ENCODE measurements around the gene AMBRA1.

AMBRA1 gene

DNA sequence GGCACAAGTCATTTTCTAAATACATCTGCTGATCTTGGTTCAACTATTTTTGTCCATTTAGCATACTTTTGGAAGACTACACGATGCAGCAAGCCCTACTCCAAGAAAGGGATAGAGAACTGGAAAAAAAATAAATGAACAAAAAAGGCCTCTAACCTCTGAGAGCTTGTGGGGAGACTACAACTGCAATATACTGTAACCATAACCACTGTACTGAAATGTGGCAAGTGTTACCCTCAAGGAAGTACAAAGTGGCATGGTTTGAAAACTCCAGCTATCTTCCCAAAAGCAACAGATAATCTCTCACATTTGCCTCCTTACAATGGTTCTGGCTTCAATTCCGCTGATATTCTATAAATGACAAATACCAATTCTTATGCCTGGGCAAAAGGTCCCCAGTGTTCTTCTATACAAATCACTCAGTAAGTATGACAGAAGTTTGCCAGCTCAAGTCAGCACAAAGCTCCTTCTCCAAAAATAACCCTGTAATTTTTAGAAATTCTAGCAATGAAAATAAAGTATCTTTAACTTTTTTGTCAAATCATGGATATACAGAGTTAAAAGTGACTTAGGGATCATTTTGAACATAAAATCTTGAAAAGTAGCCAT, 22.9 kb downstream of the AMBRA1 start:
- no peak for DNase-seq (ENCODE audit: low read depth)

DNA sequence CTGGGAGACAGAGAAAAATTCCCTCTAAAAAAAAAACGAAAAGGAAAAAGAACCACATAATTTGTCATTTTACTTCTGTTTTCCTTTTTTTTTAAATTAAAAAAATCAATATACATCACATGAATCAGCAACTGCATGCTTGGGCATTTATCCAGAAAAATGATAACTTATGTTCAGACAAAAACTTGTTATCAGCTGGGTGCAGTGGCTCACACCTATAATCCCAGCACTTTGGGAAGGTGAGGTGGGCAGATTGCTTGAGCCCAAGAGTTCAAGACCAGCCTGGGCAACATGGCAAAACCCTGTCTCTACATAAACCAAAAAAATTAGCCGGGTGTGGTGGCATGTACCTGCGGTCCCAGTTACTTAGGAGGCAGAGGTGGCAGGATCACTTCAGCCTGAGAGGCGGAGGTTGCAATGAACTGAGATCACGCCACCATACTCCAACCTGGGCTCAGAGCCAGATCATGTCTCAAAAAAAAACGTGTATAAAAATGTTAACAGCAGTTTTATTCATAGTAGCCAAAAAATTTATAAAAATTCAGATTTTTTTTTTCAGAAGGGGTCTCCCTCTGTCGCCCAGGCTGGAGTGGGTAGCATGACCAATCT, 28.5 kb downstream of the AMBRA1 start:
- DNase-seq (ENCODE audit: low read depth): no peak

DNA sequence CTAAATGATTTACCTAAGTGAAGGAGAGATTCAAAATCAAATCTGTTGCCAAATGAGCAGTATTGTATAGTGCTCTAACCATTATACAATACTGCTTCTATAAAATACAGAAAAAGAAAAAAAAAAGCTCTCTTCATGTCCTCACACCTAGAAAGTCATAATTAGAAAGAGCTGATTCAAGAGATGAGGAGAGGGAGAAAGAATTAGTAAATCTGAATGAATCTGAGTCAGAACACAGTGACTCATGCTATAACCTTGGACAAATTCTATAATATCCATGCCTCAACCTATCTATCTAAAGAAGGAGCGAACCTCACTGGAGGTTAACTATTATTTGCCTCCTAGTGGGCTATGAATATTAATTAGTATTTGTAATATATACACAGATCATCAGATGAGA, 29.4 kb downstream of the AMBRA1 start:
- DNase-seq (ENCODE audit: low read depth): no peak

DNA sequence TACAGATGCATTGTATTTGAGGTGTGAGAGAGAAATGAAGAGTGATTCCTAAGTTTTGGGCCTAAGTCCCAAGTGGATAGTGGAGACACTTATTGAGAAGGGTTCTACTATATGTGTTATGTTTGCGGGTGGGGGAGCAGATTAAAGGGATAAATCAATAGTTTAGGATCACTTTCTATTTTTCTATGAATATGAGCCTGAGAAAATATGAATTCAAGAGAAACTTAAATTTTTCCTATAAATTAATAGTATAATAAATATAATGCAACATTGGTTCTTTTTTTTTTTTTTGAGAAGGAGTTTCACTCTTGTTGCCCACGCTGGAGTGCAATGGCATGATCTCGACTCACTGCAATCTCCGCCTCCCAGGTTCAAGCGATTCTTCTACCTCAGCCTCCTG, 31.3 kb downstream of the AMBRA1 start:
- no peak for DNase-seq (ENCODE audit: low read depth)

DNA sequence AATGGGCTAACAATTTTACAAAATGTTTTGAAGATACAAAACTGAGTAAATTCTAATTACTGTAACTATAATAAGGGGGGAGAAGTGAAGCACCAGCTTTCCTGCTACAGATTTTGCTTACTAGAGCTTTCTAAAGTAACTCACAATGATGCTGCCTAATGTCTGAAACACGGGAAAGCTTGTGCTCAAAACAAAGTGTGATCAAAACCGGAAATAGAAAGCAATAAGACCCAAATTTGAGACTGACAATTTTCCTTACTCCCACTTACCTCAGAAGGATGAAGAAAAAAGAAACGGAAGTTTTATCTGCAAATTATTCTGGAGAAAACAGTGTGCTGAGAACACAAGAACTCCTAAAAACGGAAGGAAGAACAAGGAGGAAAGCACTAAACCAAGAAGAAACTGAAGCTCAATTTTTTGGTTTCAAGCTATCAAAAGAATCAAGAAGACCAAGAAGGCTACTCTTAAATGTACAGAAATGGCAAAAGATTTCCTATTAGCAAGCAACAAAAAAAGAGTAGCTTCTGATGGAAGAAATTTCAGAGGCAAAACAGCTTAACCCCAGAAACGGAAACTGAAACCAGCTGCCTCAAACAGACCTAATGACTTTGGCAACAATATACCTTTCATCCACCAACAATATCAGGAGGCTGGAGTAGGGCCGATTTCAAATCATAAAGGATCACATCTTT, 33.4 kb downstream of the AMBRA1 start:
- DNase-seq (ENCODE audit: low read depth): no peak

DNA sequence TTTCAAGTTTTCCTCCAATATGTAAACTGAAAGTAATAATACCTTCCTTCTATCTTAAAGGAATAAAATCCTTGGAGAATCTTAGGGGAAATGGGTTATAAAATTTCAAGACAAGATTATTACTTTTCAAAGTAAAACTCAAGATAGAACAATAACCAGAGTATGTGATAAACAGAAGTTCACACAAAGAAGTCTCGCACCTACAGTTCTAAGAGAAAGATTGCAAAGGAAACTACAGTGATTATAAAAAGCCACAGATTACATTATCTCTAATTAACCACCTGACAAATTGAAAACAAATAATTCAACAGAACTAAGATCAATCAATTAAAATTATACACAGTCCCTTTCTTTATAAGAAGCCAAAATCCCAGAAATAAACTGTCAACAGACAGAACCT, 34.0 kb downstream of the AMBRA1 start:
- no peak for DNase-seq (ENCODE audit: low read depth)

DNA sequence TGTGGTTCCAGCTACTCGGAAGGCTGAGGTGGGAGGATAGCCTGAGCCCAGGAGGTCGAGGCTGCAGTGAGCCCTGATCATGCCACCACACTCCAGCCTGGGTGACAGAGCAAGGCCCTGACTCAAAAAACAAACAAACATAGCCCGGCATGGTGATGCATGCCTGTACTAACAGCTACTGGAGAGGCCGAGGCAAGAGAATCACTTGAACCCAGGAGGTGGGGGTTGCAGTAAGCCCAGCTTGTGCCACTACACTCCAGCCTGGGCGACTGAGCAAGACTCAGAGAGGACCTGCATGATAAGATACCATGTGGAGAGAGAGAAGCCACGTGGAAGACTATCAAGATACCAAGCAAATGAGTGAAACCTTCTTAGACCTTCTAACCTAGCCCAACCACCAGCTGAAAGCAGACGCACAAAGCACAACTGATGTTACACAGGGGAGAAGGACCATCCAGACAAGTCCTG, 36.1 kb downstream of the AMBRA1 start:
- no peak for DNase-seq (ENCODE audit: low read depth)

DNA sequence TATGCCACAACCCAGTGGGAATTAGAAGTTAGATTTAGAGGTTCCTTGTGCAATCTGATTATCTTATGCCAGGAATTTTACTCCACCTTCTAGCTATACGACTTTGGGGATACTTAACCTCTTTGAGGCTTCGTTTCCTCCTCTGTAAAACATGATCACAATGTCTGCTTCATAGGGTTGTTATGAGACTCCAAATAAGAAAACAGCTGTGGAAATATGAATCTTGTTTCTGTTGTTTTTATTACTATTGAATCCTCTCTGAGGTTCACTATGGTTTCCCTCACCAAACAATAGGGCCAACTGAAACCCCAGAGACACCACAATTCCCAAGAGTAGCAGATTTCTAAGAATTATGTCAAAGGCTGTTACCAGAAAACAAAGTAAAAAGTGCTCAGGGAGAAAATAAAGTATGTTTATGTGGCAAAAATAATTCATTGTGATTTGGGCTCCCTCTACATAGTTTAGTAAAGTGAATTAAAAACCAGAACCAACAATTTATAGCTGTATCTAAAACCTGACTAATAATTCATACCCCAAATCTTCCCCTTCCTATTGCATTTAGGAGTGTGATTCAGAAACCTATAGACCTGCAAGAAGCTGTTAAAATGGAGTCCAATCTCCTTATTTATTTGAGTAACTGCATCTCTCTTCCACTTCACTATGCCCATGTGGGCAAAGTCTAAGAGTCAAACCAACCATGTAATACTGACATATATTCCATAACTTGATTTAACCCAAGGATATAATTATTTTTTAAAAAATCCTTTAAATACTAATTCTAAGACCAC, 38.4 kb downstream of the AMBRA1 start:
- no peak for DNase-seq (ENCODE audit: low read depth)

DNA sequence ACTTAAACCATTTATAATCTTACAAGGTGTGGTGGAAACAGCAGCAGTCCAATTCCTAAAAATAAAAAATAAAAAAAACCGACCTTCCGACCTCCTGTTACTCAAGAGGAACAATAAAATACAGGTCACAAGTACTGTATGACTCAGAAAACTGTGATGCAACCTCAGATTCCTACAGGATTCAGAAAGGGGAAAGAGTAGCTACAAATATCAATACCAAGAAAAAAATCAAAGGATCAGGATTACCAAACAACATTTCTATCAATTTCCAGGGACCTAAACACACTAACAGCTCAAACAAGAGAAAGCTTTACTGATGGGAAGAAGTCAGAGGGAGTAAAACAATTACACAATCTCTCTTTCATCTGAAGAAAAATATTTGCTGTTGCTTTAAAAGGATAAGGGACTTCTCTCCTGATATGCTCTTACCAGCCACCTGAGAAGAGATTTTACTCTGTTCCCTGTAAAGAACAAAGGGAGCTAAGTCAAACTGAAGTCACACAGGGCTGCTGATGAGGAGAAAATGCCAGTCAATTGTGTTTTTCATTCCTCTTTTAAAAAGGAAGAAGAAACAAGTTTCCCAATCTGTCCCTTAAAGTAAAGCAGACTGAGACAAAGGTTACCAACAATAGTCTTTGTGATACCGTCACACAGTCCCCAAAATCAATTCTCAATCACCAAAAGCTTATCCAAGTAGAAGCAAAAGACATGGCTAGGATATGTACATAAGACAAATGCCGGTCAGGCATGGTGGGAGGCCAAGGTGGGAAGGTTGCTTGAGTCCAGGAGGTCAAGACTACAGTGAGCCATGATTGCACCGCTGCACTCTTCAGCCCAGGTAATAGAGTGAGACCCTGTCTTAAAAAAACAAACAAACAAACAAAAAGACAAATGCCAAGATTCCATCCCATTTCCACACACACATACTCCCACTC, 39.3 kb downstream of the AMBRA1 start:
- no peak for DNase-seq (ENCODE audit: low read depth)

DNA sequence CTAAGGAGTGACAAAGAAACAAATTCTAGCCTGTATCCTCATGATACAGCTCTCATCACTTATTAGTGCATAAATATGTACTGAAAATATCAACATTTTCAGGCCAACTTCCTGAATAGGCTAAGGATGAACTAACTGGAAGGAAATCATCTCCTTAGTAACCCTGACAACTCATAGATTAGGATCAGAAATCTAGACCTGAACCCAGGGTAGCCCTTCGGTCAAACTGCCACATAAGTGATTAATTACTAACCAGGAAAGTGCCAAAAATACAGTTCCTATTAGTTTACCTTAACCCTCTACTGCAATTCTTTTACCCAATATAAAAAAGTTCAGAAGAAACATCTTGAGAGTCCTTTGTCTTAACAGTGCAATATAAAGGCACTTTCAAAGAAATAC, 40.0 kb downstream of the AMBRA1 start:
- DNase-seq (ENCODE audit: low read depth): no peak

DNA sequence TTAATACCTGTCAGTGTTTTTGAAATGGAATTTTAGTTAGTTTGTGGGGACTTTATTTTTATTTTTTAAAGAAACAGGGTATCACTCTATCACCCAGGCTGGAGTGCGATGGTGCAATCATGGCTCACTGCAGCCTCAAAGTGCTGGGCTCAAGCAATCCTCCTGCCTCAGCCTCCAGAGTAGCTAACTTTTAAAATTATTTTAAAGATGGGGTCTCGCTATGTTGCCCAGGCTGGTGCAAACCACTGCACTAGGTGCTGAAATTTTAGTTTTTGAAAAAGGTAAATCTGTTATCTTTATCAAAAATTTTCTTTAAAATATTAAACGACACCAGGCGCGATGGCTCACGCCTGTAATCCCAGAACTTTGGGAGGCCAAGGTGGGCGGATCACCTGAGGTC, 42.6 kb downstream of the AMBRA1 start:
- no peak for DNase-seq (ENCODE audit: low read depth)

DNA sequence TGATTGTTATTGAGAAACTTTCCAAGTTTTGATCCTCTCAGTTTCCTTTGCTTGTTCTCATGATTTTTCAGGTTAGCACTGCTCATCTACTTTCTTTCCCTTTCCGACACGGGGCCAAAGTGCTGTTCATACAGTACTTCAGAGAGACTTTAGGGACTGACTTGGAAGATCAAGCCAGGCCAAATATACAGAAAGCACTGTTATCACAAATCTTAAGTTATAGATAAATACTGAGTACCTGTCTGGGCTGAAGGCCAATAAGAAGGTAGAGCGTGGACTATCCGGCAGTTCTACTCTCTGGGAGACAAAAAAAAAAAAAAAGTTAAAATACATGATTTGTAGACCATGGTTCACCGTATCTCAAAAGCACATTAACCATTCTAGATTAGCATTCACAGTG, 46.2 kb downstream of the AMBRA1 start:
- DNase-seq (ENCODE audit: low read depth): no peak

DNA sequence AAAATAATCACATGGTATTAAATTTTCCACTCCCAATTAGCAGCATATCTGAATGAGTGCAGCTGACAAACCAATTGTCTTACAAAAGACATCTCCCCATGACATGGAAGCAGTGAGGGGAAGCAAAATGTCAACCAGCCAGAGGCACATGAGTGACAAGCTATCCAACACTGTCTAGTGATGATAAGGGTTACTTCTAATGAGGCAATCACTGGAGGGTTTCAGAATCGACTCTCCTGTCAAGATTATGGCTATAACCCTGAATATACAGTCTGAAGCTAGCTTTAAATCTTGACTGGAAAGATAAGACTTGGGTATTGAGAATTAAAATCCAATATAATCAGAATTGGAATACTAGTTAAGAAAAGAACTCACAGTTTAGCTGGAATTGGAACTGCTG, 50.3 kb downstream of the AMBRA1 start:
- DNase-seq (ENCODE audit: low read depth): no peak

DNA sequence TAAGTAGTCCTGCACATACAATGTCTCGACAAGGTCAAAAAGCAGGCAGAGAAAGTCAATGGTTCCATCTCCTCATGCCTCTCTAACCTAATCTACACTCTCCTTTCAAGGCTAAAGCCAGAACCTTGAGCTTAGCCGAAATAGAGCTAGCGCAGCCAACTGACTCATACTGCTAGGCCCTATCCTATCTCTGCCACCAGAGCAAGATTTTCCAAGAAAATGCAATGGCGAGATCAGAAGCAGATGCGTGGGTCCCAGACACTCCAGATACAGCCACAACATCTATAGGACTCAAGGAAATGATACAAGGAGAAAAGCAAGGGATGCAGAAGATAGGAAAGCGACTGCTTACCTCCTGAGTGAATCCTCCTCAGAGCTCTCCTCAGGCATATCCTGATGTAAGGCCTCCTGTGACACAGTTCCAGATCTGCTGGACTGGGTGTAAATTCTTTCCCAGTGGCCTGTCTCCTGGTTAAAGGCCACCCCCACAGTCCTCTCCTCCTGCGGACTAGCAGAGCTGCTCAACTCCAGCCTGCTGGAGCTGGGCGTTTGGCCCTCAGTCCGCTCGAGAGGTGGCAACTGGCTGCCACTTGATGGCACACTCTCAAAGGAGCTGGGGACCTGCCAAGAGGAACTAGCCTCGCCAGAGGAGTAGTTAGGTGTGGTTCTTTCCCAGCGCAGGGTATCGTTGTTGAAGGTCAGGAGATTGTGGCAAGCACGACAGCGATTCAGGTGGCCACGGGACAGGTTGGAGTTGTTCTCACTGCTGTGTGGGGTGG, 52.0 kb downstream of the AMBRA1 start:
- no peak for DNase-seq (ENCODE audit: low read depth)

DNA sequence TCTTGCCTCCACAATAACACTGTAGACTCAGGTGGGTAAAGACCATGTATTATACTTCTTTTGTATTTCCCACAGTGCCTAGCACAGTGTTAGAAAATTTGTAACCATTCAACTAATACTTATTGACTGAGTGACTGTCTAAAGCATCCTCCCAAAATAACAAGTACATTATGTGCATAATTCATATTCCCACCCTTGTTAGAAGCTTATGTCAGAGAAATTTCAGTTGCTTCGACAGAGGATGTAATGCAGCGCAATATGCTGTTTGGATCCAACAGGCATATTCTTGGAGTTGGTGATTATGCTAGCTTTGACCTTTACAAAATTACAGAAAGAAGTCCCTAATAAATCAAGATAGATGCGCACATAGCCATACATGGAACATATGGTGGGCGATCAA, 53.0 kb downstream of the AMBRA1 start:
- no peak for DNase-seq (ENCODE audit: low read depth)

DNA sequence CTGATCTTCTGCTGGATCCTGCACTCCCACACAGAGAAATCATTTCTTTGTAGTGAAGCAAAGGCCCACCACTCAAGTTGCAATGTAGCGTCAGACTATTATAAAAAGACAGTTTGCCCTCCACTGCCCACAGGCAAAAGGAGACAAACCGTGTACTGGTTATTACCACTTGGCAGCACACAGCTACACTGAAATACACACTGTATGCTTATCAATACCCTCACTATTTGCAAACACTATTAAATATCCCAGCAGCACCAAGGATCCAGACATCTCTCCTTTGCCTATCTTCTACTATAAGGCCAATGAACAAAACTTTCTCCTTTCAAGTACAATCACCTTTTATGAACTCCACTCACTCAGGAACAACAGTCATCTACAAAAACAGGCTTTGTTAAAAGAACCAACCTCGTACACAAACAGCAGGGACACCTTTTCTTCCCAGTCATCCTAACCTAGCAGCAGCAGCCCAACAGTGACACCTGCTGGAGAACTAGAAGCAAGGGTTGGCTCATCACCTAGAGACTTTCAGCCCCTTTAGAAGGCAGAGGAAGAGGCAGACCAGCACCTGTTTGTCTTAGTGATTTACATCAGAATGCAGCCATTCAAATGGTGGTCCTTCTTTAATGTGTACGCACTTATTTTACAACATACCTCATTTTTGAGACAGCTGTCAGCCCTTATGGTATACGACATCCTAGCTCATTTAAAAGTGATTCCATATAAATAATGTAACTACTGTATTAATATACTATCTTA, 56.1 kb downstream of the AMBRA1 start:
- peak; percentile 36 for DNase-seq (ENCODE audit: low read depth)

DNA sequence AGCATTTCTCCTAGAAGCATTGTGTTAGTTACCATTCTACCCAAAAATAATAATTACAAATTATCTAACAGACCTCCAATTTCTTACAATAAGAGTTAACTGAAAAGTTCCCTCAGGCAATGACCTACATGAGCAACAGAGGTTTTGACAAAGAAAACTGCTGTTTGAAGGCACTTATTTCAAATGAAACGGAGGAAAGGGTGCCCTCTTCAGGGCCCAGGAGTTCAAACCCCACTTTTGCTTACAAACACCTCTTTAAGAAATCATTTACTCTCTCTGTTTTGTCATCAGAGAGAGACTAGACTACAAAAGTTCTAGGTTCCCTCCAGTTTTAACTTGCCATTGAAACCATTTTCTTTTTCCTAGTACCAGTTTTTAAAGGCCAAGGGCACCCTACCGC, 56.7 kb downstream of the AMBRA1 start:
- DNase-seq (ENCODE audit: low read depth): no peak

DNA sequence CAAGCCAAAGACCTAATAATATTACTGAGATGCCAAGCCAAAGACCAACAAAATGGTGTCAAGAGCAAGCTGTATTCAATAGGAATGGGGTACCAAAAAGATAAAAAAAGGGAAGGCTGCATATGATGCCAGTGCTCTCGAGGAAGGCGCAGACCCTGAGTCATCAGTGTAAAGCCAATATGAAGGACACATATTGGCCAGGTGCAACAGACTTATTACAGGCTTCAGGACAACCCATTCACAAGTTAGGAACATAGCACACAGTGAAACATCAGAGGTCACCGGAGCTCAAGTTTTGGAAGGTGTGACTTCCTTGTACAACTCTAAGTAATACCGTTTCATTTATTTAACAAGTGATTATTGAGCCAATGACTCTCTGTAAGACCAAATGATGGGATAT, 58.1 kb downstream of the AMBRA1 start:
- no peak for DNase-seq (ENCODE audit: low read depth)

DNA sequence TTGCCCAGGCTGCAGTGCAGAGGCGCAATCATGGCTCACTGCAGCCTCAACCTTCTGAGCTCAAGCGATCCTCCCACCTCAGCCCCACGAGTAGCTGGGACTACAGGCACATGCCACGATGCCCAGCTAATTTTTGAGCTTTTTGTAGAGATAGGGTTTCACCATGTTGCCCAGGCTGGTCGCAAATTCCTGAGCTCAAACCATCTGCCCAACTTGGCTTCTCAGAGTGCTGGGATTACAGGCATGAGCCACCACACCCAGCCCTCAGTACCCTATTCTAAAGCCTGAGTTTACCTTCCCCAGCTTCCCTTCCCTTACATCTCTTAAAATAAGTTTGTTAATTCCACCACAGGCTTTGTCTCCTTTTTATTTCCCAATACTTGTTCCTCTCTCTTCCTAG, 59.1 kb downstream of the AMBRA1 start:
- DNase-seq (ENCODE audit: low read depth): no peak

DNA sequence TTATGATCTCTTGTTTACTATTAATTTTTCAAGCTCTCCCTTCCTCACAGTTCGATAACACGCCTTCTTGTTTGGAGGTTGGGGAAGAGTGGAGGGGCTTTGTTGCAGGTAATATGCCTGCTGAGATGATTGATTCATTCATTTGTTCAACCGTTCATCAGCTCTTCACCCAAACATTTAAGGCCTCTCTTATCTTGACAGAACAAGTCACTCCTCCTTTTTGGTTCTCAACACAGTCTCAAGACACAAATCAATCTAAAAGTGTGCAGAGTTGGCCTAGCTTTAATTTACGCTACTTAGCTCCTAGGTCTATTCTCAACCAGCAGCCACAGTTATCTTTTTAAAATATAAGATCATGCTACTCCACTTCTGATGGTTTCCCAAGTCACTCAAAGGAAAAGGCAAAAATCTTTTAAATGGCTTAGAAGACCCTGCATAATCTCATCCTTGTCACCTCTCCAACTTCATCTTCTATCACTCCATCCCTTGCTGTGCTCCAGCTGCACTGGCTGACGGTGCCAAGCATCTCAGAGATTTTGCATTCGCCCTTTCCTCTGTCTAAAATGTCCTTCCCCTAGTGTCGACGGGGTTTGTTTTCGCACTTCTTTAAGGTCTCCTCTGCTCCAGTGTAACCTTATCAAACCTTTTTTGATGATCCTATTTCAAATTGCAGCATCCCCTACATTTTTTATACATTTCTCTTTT, 60.3 kb downstream of the AMBRA1 start:
- DNase-seq (ENCODE audit: low read depth): no peak

Data from activated T-cell treated with anti-CD3 and anti-CD28 coated beads for 48 hours (primary cell).